SU-DHL-6 (cell line): ENCODE data around the gene WDR48.
A peak's percentile ranks its signal among the peaks of the same experiment; 100 is the strongest.

Experiments used
- H2AFZ ChIP-seq: fragments of 200-600 bp; sonication (generic); 2 replicates; pipeline ENCODE4 v1.6.1; 2014; ENCODE audit warnings: low read depth, mild to moderate bottlenecking, moderate library complexity, mixed read lengths, antibody characterized with exemption, low read length; ENCODE audit not compliant: severe bottlenecking
- H3F3A ChIP-seq: fragments of 200-600 bp; shearing (Covaris generic); 2 replicates; pipeline ENCODE4 v1.6.0; 2016; ENCODE audit warnings: antibody characterized with exemption, mild to moderate bottlenecking; ENCODE audit not compliant: insufficient read depth
- H3K27ac ChIP-seq: fragments of 200-600 bp; sonication (generic); 2 replicates; pipeline ENCODE4 v1.5.1; 2016; ENCODE audit warnings: low read depth, mild to moderate bottlenecking, low read length, moderate library complexity, mixed read lengths
- H3K27me3 ChIP-seq: fragments of 200-600 bp; sonication (generic), shearing (Covaris generic); 2 replicates; pipeline ENCODE4 v1.6.0; 2014; ENCODE audit warnings: mild to moderate bottlenecking, low read length
- H3K36me3 ChIP-seq: fragments of 200-600 bp; sonication (generic); 2 replicates; pipeline ENCODE4 v1.6.1; 2014; ENCODE audit warnings: mild to moderate bottlenecking, low read length, mixed read lengths
- H3K4me2 ChIP-seq: fragments of 300-600, 200-600 bp; shearing (Covaris generic), sonication (generic); 2 replicates; pipeline ENCODE4 v1.6.0; 2014; ENCODE audit warnings: low read length, low read depth, mild to moderate bottlenecking; ENCODE audit not compliant: poor library complexity, severe bottlenecking
- H3K4me3 ChIP-seq: fragments of 200-600 bp; sonication (generic); 2 replicates; pipeline ENCODE4 v1.5.1; 2014; ENCODE audit warnings: antibody characterized with exemption, low read length, mild to moderate bottlenecking, mixed read lengths; ENCODE audit not compliant: insufficient read depth, poor library complexity, severe bottlenecking
- H3K79me2 ChIP-seq: fragments of 200-600 bp; sonication (generic); 2 replicates; pipeline ENCODE4 v1.6.1; 2014; ENCODE audit warnings: mild to moderate bottlenecking, low read length, moderate library complexity; ENCODE audit not compliant: insufficient read depth
- H3K9ac ChIP-seq: fragments of 200-600 bp; sonication (generic); 2 replicates; pipeline ENCODE4 v1.7.0; 2014; ENCODE audit warnings: mild to moderate bottlenecking, low read length
- H3K9me2 ChIP-seq: fragments of 200-600 bp; sonication (generic); replicated peaks from 2 replicates; pipeline ENCODE4 v1.6.1; 2014; ENCODE audit warnings: low read length; ENCODE audit not compliant: insufficient read depth
- H3K9me3 ChIP-seq: fragments of 200-600 bp; sonication (generic); 2 replicates; pipeline ENCODE4 v1.6.1; 2014; ENCODE audit warnings: low read length, mixed read lengths; ENCODE audit not compliant: insufficient read depth
- H4K20me1 ChIP-seq: fragments of 200-600 bp; sonication (generic); 2 replicates; pipeline ENCODE4 v1.6.1; 2014; ENCODE audit warnings: low read depth, mild to moderate bottlenecking, antibody characterized with exemption, low read length, moderate library complexity, mixed read lengths
- CTCF ChIP-seq: fragments of 200-600 bp; sonication (generic); IDR thresholded peaks from one replicate; pipeline ENCODE4 v1.5.1; 2017; ENCODE audit warnings: antibody characterized with exemption, mild to moderate bottlenecking, low read length, moderate library complexity; ENCODE audit not compliant: insufficient read depth, poor library complexity, severe bottlenecking
- EZH2phosphoT487 ChIP-seq: fragments of 200-600 bp; sonication (generic), shearing (Covaris generic); conservative IDR thresholded peaks from 2 replicates; pipeline ENCODE4 v1.6.1; 2018; ENCODE audit warnings: mild to moderate bottlenecking, antibody characterized with exemption, low read length, moderate library complexity, mixed read lengths

The WDR48 gene

GRCh38 chr3:39028546-39028945 lies 23.3 kb upstream of the WDR48 start:
- Histone ChIP-seq H3K79me2 (no peaks in the 10 kb centered on the region), H3K4me2 (no peak overlapping the region)
- no peak for TF ChIP-seq EZH2phosphoT487
- no peak for TF ChIP-seq CTCF

GRCh38 chr3:39029556-39029955 lies 22.3 kb upstream of the WDR48 start:
- H2AFZ ChIP-seq: no peak overlapping the region
- H3F3A ChIP-seq: no peaks in the 10 kb centered on the region
- H3K9me2 ChIP-seq: no peaks in the 10 kb centered on the region
- no peaks in the 10 kb centered on the region for H3K79me2 ChIP-seq
- H3K9me3 ChIP-seq: no peaks in the 10 kb centered on the region
- no peak overlapping the region for H3K4me3 ChIP-seq
- no peak overlapping the region for H3K9ac ChIP-seq
- H3K27me3 ChIP-seq: no peaks in the 10 kb centered on the region
- H4K20me1 ChIP-seq: no peaks in the 10 kb centered on the region
- H3K36me3 ChIP-seq: no peaks in the 10 kb centered on the region
- no peak overlapping the region for H3K4me2 ChIP-seq
- TF ChIP-seq EZH2phosphoT487 (no peak), CTCF (no peak)
- no peak overlapping the region for H3K27ac ChIP-seq

More at GRCh38 chr3:39028546-39028945, 23.3 kb upstream of the WDR48 start:
- Histone ChIP-seq H3F3A (no peaks in the 10 kb centered on the region), H3K9me2 (no peaks in the 10 kb centered on the region), H3K4me3 (no peak overlapping the region), H3K27me3 (no peaks in the 10 kb centered on the region), H3K9ac (no peak overlapping the region), H3K36me3 (no peaks in the 10 kb centered on the region), H2AFZ (no peak overlapping the region), H4K20me1 (no peaks in the 10 kb centered on the region), H3K9me3 (no peaks in the 10 kb centered on the region), H3K27ac (no peak overlapping the region)

- Histone ChIP-seq H2AFZ (no peak overlapping the region), H3K79me2 (no peaks in the 10 kb centered on the region), H3K9me3 (no peaks in the 10 kb centered on the region), H3K9ac (no peak overlapping the region), H3F3A (no peaks in the 10 kb centered on the region), H4K20me1 (no peaks in the 10 kb centered on the region), H3K36me3 (no peaks in the 10 kb centered on the region), H3K4me3 (no peak overlapping the region), H3K27ac (no peak overlapping the region), H3K9me2 (no peaks in the 10 kb centered on the region), H3K27me3 (no peaks in the 10 kb centered on the region), H3K4me2 (no peak overlapping the region)
- TF ChIP-seq CTCF (no peak), EZH2phosphoT487 (no peak)
Observed at GRCh38 chr3:39038165-39038564, 13.7 kb upstream of the WDR48 start.

- Histone ChIP-seq H3K27ac (no peak overlapping the region), H3K4me2 (no peak overlapping the region), H3K9me3 (no peaks in the 10 kb centered on the region), H3K36me3 (no peaks in the 10 kb centered on the region), H3K4me3 (no peak overlapping the region), H3F3A (no peaks in the 10 kb centered on the region), H3K79me2 (no peaks in the 10 kb centered on the region), H3K9ac (no peak overlapping the region), H3K27me3 (no peaks in the 10 kb centered on the region), H2AFZ (peak overlapping the region; percentile 35), H3K9me2 (no peaks in the 10 kb centered on the region), H4K20me1 (no peaks in the 10 kb centered on the region)
- no peak for TF ChIP-seq CTCF
- no peak for TF ChIP-seq EZH2phosphoT487
Observed at GRCh38 chr3:39050029-39050428, 1.8 kb upstream of the WDR48 start.
